Measurements from ENCODE around the gene TBX1. TPM values are rescaled to one million over a fixed set of nuclear protein-coding genes. Genes with fewer than 3 reads are reported as not detected.

Gene TBX1
- total and polyA plus RNA-seq, 10 of the 15 experiments (the other 5 are each of a cell fraction or from before 2014, with no cell fraction given): not detected

DNA sequence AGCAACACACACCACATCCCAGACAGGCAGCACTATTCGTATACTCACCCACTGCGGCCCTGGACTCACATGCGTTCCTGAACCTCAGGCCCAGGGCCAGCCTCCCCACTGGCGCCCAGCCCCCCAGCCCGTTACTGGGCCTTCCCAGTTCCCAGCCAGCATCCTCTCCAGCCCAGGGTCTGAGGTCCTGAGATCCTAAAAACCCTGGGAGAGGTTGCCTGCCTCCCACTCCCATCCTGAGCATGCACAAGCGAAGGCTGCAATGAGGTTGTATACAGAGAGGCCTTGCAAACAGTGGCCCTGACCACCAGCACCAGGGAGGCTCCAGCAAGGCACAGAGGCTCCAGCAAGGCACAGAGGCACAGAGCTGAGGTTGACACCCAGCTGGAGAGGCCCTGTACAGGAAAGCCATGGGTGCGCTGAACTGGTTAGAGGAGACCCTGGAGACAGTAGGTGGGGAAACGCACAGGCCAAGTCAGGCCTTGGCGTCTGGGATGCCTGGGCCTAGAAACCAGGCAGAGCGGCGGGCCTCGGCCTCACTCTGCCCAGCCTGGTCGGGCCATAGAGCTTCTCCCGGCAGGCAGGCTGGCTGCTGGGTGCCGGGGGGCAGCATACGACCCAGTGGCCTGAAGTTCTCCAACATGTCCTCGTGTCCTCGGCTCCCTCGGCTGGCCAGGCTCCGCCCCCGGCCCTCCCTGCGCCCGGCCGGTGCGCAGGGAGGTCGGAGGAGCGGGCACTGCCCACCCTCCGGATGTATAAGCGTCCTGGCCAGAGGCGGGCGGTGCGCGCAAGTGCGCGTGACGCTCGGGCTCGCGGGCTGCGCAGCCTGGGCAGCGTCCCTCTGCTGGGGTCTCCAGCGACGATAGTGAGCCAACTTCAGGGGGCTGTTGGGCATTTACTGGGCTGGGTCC is 2.3 kb upstream of the TBX1 start:
- ChIA-PET POLR2A (no interaction called here), RAD21 (ENCODE audit: unreplicated experiment) (no interaction called here), CTCF (interaction anchor here (0.5 to 2.2 kb wide), 2 partner anchors 98 to 153 kb away, joined by 3 to 7 read pairs; no protein-coding TSS in a partner anchor), SMC1A (ENCODE audit: uncharacterized antibody, unreplicated experiment) (no interaction called here)
- 53% methylated on average over 42 of the region's 43 CpGs for WGBS (ENCODE audit: insufficient coverage, insufficient replicate concordance, low lambda C conversion rate, missing lambda C conversion rate)
- ATAC-seq (no peak), FAIRE-seq (no peak), DNase-seq (ENCODE audit: low read depth, low spot score) (no peak)
- H2AFZ ChIP-seq (ENCODE audit: control insufficient read depth, low read depth, low read length): no peak overlapping the region
- H3K4me3 ChIP-seq: no peak overlapping the region
- no peak overlapping the region for H3K9ac ChIP-seq (ENCODE audit: control insufficient read depth, insufficient read depth, low read length)
- H3K36me3 ChIP-seq (ENCODE audit: control insufficient read depth in 2 of 2, insufficient read depth in 2 of 2, low read length in 1 of 2): no peaks in the 10 kb centered on the region
- no peaks in the 10 kb centered on the region for H3K79me2 ChIP-seq (ENCODE audit: control insufficient read depth, insufficient read depth, low read length)
- H3K27me3 ChIP-seq (replicated peaks in 1 of 2; ENCODE audit: control insufficient read depth in 2 of 2, insufficient read depth in 2 of 2, low read length in 1 of 2): peaks cover 20 to 28% of the 10 kb centered on the region in 2 experiments
- intact Hi-C loops (cut with micrococcal nuclease; ENCODE audit: unreplicated experiment) (no loop called here), in situ Hi-C loops (cut with MboI) (no loop called here)
- no peak overlapping the region for H3K27ac ChIP-seq (ENCODE audit: control insufficient read depth, insufficient read depth)
- no peaks in the 10 kb centered on the region for H3K9me3 ChIP-seq (replicated peaks; ENCODE audit: control insufficient read depth, insufficient read depth, low read length)
- H4K20me1 ChIP-seq (ENCODE audit: control insufficient read depth, insufficient read depth): no peaks in the 10 kb centered on the region; the same call in 1 of the 2 replicates
- TF ChIP-seq SIX5 (IDR thresholded peaks at IDR 0.05; ENCODE audit: low read depth, low read length, severe bottlenecking) (no peak), BCL3 (IDR thresholded peaks at IDR 0.05; ENCODE audit: borderline replicate concordance, insufficient read depth, low read depth, low read length, poor library complexity, severe bottlenecking) (no peak), RAD21 (IDR thresholded peaks at IDR 0.05; ENCODE audit: insufficient read depth, low read depth, low read length) (no peak), MYC (IDR thresholded peaks at IDR 0.05; ENCODE audit: insufficient read depth, insufficient read length, insufficient replicate concordance, low read length, severe bottlenecking) (no peak), NBN (IDR thresholded peaks at IDR 0.05) (no peak), NR2C1 (IDR thresholded peaks at IDR 0.05) (no peak), JUND (IDR thresholded peaks at IDR 0.05; ENCODE audit: low read depth, low read length) (no peak), TAF1 (IDR thresholded peaks at IDR 0.05; ENCODE audit: borderline replicate concordance, low read depth, low read length) (no peak), BACH1 (IDR thresholded peaks at IDR 0.05; ENCODE audit: borderline replicate concordance) (no peak), NRF1 (conservative IDR thresholded peaks at IDR 0.05; ENCODE audit: low read depth, low read length) (no peak)
- TF ChIP-seq, protein P1, sequence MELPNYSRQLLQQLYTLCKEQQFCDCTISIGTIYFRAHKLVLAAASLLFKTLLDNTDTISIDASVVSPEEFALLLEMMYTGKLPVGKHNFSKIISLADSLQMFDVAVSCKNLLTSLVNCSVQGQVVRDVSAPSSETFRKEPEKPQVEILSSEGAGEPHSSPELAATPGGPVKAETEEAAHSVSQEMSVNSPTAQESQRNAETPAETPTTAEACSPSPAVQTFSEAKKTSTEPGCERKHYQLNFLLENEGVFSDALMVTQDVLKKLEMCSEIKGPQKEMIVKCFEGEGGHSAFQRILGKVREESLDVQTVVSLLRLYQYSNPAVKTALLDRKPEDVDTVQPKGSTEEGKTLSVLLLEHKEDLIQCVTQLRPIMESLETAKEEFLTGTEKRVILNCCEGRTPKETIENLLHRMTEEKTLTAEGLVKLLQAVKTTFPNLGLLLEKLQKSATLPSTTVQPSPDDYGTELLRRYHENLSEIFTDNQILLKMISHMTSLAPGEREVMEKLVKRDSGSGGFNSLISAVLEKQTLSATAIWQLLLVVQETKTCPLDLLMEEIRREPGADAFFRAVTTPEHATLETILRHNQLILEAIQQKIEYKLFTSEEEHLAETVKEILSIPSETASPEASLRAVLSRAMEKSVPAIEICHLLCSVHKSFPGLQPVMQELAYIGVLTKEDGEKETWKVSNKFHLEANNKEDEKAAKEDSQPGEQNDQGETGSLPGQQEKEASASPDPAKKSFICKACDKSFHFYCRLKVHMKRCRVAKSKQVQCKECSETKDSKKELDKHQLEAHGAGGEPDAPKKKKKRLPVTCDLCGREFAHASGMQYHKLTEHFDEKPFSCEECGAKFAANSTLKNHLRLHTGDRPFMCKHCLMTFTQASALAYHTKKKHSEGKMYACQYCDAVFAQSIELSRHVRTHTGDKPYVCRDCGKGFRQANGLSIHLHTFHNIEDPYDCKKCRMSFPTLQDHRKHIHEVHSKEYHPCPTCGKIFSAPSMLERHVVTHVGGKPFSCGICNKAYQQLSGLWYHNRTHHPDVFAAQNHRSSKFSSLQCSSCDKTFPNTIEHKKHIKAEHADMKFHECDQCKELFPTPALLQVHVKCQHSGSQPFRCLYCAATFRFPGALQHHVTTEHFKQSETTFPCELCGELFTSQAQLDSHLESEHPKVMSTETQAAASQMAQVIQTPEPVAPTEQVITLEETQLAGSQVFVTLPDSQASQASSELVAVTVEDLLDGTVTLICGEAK (IDR thresholded peaks at IDR 0.05; ENCODE audit: borderline replicate concordance): no peak
- TF ChIP-seq, protein P2, sequence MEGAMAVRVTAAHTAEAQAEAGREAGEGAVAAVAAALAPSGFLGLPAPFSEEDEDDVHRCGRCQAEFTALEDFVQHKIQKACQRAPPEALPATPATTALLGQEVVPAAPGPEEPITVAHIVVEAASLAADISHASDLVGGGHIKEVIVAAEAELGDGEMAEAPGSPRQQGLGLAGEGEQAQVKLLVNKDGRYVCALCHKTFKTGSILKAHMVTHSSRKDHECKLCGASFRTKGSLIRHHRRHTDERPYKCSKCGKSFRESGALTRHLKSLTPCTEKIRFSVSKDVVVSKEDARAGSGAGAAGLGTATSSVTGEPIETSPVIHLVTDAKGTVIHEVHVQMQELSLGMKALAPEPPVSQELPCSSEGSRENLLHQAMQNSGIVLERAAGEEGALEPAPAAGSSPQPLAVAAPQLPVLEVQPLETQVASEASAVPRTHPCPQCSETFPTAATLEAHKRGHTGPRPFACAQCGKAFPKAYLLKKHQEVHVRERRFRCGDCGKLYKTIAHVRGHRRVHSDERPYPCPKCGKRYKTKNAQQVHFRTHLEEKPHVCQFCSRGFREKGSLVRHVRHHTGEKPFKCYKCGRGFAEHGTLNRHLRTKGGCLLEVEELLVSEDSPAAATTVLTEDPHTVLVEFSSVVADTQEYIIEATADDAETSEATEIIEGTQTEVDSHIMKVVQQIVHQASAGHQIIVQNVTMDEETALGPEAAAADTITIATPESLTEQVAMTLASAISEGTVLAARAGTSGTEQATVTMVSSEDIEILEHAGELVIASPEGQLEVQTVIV (IDR thresholded peaks at IDR 0.05; ENCODE audit: borderline replicate concordance, partially characterized antibody): no peak
- TF ChIP-seq, protein P3, sequence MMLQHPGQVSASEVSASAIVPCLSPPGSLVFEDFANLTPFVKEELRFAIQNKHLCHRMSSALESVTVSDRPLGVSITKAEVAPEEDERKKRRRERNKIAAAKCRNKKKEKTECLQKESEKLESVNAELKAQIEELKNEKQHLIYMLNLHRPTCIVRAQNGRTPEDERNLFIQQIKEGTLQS (IDR thresholded peaks at IDR 0.05; ENCODE audit: borderline replicate concordance, extremely low read depth, low read depth, low read length): no peak
- no TSS peak for BruUV-seq (replicated peaks)
- H3K4me1 ChIP-seq (ENCODE audit: control insufficient read depth, insufficient read depth, low read length): peaks cover 6% of the 10 kb centered on the region
- no peak overlapping the region for H3K4me2 ChIP-seq (ENCODE audit: control insufficient read depth, insufficient read depth)
